TTC549 (cell line): ENCODE measurements around the gene ARHGEF25.
"Not testable (repeated sequence)": the region's sequence is repeated elsewhere in the genome, so short reads cannot be mapped to it uniquely, and the experiment has no call there.

Experiments used
- FAIRE-seq: peaks from 2 replicates; lab custom pipeline; 2012; peaks lifted over from hg19 to GRCh38; lab: Jason Lieb, UNC

ARHGEF25 gene

DNA sequence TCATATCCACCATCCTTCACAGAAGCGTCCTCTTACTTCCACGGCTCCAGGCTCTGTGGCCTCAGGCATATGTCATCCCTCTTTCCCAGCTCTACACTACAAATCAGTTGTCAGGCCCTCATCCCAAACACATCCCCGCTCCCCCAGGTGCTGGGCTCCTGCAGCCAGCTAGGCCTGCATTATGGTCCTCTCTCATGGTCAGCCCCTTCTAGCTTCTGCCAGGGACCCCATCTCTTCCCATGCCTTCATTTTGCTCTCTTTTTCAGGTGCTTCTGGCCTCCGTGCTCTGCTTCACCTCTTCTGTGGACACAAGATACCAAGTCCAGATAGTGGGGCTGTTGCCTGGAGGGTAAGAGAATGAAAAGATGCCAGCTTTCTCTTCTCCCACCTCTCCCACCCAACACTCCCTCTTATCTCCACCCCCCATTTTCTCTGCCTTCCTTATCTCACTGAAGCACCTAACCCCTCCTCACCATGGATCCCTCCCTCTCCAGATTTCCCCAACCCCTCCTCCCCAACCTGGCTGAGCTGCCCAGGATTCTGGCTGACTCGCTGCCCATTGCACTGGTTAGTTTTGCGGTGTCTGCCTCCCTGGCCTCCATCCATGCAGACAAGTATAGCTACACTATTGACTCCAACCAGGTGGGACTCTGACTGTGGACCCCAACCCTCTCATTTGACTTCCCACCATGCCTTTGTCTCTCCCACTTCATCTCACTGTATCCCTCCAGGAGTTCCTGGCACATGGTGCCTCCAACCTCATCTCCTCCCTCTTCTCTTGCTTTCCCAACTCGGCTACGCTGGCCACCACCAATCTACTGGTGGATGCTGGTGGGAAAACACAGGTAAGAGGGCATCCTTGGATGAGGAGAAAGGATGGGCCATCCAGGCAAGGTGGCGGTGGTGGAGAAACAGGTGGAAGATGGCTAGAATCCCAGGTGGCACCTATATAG lies 11.3 kb downstream of the ARHGEF25 start:
- no peak for FAIRE-seq

DNA sequence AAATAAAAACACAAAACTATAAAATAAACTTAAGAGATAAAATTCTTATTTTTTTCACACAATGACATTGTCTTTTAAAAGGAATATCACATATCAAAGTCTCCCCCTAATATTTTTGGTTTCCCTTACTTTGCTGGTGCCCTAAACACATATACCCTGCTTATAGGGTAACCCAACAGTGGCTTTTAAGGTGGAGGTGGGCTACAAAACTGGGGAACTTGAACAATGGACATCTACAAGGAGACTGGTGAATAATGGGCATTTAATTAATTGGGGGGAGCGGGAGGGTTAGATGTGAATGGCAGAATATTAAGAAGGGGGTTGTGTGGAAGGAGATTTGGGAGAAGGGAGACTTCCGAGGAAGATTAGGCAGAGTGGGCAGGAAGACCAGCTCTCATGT lies 12.2 kb downstream of the ARHGEF25 start:
- no peak for FAIRE-seq

DNA sequence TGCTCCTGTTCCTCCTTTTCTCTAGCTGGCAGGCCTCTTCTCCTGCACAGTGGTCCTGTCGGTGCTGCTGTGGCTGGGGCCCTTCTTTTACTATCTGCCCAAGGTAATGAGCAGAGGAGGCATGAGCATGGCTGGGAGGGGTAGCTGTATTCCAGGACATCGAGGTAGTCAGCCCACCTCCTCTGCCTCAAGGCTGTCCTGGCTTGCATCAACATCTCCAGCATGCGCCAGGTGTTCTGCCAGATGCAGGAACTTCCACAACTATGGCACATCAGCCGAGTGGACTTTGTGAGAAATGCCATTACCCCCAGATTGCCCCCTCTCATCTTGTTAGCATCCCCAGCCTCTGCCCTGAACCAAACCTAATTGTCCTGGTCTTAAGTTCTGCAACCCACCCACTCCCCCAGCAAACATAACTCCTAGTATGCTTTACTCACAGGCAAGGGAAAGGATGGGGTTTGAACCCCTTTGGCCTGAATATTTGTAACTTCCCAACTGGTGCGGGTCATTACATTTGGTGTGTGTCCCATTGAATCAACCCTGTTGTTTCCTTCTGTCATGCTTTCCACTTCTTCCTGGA lies 12.7 kb downstream of the ARHGEF25 start:
- no peak for FAIRE-seq

DNA sequence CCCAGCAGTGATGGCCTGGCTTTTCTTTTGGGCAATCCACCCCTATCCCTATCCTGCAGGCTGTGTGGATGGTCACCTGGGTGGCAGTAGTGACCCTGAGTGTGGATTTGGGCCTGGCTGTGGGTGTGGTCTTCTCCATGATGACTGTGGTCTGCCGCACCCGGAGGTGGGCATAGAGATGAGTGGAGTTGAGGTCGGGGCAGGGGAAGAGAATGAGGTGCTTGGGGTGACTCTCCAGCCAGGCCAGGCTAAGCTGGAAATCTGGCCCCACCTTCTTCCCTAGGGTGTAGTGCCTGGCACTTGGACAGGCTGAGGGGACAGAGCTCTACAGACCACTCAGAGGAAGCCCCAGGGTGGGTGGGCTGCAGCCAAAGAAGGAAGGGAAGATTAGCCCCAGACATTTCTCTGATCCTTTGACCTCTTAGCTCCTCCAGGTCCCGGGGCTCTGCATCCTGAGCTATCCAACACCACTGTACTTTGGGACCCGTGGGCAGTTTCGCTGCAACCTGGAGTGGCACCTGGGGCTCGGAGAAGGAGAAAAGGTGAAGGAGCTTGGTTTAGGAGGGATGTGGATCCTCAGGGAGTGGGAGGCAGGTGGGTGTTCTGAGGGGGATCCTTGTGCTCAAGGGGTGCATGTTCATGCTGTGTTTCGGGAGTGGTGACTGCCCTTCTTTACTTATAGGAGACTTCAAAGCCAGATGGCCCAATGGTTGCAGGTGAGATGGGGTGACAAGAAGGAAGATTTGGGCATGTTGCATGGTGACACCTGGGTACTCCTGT lies 13.4 kb downstream of the ARHGEF25 start:
- FAIRE-seq: no peak

DNA sequence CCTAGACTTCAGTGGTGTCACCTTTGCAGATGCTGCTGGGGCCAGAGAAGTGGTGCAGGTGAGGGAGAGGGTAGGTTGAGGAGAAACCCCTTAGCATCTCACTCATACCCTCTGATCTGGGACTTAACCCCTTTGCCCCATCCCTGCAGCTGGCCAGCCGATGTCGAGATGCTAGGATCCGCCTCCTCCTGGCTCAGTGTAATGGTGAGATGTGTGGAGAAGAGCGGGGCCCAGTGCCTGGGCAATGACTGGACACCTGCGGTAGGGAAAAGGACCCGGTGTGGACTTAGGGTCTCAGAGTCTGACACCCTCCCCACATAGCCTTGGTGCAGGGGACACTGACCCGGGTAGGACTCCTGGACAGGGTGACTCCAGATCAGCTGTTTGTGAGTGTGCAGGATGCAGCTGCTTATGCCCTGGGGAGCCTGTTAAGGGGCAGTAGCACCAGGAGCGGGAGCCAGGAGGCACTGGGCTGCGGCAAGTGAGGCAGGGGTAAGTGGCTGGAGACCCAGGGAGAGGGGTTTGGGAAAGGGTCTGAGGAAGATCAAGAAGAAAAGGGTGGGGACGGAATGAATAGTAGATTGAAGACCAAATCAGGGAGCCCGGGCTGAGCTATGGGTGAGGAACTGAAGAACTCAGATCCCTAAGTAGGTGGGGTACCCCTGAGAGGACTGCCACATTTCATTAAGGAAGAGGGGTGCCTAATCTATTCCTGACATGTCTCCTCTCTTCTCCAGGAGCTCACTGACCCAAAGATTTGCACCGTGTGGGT lies 14.2 kb downstream of the ARHGEF25 start:
- FAIRE-seq: no peak

DNA sequence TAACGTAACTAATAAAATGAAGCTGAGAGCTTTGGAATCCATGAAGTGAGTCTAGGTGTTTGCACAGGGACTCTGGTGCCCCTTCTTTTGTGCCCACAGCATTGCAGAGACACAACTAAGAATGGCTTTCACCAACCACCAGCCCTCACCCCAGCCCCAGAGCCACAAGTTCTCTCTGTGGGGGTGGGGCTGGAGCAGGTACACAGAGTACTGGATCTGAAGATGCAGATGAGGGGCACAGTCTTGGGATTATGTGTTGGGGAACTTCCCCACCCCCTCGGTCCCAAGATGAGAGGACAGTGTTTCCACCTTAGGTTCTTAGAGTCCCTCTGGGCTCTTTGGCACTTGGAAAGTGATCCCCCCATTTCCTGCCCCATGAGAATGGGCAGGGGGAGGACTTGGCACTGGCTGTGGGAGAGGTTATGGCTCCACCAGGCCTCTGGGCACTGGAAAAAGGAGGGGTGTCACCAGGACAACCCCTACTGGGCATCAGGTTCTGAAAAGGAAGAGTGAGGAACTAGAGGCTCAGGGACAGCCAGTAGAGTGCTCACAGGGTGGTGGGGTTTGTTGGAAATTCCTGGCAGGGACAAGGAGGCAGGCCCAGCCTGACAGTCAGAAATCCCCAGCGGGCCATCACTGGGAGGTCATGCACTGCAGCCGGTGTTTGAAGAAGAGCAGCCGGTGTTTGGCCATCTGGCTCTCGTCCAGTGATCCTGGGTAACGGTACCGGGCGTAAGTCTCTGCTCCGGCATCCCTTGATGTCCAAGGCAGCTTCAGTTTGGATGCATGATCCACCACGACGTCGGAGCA lies 15.1 kb downstream of the ARHGEF25 start:
- no peak for FAIRE-seq

DNA sequence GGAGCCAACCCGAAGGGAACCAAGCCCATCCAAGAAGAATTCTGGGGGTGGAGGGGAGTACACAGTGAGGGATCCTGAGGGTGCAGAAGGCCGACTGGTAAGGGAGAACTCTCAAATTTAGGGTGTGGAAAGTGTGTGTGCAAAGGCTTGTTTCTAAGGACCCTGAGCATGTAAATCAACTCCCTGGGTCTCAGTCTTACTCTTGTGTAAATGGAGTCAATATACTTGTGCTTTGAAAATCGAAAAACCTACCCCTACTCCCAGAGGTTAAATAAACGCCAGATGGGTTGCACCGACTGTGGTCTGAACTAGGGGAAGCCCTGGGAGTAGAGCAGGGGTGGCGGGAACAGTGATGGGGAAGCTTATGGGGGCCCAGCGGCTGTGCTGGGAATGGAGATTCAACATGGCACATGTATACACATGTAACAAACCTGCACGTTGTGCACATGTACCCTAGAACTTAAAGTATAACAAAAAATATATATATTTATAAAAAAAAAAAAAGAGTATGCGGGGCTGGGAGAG lies 15.7 kb downstream of the ARHGEF25 start:
- no peak for FAIRE-seq

DNA sequence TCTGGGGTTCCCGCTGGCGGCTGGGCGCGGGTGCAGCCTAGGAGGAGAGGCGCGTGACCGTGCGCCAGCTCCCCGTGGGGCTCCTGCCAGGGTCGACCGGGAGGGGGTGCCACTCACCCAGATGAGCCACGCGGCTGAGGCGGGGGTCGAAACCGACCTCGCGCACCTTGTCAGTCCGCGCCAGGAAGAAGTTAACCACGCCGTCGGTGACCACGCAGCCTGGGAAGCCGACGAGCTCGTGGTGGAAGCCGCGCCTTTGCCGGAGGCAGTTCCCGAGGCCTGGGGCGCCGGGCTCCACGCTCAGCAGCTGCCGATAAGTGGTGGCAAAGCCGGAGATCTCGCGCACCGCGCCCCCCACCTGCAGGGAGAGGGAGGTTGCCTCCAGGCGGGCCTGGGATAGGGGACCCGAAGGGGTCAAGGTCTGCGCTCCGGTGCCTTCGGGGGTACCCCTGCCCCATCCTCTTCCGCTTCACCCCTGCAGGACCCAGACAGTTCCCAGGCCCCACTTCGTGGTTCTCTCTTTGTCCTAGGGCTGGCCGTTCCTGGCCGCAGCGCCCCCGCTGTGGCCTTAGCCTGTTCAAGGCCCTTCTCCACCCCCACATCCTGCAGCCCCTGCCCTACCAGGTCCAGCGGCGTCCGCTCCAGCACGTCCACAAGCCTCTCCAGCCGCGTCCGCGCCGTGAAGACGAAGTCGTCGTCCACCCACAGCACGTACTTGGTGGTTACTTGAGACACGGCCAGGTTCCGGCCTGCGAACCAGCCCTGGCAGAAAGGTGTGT lies 16.5 kb downstream of the ARHGEF25 start:
- no peak for FAIRE-seq

DNA sequence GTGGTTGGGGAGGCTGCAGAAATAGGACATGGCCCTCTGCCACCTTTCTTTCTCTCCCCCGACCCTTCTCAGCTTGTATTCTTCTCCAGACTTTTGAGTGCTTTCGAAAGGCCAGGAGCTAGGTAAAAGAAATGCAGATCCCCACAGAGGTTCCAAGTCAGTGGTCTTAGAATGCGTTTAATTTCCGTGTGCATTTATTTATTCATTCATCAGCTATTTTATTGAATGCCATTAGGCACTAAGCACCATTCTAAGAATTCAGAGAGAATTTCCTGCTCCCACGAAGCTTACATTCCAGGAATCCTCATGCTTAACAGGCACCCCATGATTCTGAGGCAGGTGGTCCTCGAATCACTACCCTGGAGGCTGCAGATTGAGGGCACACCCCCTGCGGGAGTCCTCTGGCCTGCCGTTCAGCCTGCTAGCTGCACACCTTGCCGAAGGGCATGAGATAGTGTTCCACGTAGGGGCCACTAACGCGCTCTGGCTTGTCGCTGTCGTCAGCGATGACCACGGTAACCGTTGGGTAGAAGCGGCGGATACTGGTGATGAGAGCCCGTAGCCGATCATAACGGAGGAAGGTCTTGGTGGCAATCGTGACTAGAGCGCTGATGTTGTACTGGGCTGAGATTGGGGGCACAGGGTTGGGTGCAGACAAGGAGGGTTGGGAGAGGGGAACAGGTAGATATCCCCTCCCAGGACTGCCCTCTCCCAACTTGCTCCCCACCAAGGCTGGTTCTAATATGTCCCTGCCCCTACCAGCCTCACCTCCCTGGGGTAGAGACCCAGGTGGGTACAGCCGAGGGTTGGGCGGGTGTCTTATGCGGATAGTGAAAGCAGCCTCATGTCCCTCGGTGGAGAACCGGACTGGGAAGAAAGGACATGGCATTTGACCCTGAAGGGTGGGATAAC lies 17.3 kb downstream of the ARHGEF25 start:
- FAIRE-seq: no peak

DNA sequence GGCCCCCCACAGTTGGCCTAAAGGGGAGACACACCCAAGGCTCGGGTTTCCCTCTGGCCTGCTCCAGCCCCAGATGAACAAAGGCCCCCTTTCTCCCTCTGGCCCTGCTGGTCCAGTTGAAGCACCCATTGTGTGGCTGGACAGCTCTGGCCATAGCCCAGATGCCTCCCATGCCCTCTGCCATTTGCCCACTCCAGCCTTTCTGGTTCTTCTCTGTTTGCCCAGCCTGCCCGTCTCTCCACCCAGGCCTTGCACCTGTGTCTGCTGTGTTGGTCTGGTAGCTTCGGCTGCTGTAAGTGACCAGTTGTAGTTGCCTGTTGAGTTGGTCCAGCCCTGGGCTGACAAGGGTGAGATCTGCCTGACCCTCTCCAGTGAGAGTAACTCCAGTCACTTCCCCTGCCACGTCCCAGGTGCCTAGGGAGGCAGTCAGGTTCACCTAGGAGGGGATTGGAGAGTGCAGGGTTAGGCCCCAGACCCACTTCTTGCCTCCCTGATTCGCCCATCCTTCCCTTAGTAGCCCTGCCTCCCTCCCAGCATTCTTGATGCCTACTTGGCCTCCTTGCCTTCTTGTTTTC lies 18.7 kb downstream of the ARHGEF25 start:
- FAIRE-seq: no peak

DNA sequence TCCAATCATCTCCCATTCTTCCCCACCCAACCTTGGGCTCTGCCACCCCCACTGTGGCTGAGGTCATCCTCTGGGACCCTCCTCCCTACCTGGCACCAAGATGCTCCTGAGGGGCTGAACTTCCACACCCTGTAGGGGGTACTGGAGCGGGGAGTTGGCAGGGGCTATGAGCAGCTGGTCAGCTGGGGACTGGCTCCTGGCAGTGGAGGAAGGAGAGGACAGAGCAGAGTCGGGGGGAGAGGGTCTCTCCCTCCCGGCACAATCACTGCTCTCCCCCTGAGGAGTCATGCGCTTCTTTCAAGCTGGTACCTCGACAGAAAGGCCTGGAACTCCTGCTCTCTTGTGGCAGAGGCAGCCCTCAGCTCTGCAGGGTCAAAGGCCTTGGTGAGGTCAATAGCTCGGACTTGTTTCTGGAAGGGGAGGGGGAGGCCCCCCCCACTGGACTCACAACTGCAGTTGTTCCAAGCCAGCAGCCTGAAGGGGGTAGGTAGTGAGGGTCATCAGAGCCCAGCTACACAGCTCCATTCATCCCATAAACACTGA lies 19.7 kb downstream of the ARHGEF25 start:
- FAIRE-seq: no peak

DNA sequence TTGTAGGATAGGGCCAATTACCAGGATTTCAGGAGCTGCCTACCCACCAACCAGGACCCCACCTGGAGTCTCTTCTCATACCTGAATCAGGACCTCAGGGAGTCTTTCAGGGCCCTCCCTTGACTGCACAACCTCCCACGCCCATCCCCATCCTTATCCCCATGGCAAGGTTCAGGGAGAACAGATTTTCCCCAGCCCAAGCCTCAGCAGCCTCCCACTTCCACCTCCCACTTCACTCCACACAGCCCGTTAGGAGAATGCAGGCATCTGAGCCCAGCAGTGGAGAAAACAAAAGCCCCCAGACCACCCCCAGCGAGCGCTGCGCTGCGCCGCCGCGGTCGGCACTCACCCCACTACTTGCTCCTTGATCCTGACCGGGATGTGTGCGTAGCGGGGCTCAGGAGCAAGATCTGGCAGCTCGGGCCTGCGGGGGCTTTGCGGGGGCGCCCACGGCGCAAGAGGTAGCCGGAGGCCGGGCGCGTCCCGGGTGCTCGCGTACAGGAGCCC lies 20.4 kb downstream of the ARHGEF25 start:
- no peak for FAIRE-seq

DNA sequence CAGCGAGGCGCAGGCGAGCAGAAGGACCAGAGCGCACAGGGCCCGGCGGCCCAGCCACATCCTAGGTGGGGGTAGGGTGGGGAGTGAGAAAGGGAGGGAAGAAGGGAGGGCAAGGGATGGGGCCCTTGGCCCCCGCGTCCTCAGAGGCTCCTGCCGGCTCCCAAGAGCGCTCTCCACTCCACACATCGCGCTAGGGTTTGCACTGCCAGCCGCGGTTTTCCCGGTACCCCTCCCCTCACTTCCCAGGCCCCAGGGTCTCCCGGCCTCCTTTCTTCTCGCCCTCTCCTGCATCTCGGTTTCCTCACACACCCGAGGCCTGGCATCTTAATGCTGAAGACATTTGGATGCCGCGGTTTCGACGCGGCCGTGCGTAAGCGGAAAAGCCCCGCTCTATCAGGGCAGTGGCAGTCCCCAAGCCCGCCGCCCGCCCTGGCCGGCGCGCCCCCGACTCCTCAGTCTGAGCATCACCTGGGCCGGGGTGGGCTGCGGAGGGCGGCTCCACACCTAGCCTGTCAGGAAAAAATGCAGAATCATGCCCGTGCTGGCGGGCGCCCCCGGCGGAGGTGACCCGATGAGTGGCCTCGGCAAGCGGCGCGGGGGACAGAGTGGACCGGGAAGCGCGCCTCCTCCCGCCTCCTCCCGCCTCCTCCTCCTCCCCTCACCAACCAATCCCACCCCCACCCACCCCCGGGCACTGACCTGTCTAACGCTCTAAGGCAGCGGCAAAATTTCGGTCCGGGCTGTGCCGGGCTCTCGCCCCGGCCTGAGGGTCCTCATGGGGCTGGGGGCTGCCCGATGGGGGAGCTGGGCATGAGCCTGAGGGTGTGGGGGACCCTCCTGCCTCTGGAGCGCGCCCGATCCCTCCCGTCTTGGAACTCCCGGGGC lies 21.1 kb downstream of the ARHGEF25 start:
- FAIRE-seq: no peak

DNA sequence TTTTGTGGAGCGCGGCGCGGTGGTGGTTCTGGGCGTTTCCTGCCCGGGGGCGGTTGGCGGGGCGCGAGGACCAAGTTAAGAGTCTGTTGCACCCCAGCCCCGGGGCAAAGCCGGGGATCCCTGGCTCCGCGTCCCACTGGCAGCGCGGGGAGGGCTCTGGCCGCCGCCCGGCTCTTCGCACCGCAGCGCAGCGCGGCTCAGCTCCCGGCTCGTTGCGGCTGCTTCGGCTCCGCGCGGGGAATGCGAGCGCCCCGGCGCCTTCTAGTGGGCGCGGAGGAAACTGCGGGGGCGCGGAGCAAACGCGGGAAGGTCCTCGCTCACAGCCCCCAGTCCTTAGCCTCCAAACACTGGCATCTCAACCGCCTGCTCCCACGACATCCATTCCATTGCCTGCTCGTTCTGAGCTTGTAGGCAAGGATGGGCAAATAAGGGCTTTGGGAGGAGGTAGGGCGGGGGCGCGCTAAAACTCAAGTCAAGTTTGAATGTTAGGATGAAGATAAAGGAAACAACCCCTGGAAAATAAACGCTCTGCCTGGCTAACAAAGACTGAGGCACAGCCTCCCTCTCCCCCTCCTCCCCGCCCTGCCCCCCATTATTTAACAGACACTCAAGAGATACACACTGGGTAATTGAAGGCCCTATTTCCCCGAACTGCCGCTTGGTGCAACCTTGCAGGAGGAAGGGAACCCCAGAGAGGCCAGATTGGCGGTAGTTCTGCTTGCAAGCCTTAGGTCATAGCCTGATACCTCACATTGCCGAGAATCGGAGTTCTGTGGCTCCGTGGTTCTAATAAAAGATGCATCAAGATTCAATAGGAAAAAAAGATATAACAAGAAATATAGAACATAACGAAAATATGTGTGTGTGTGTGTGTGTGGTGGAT lies 22.0 kb downstream of the ARHGEF25 start, which contains the start of gene B4GALNT1:
B4GALNT1 (minus strand) TSS at position 244 of the 883 bp plus-strand sequence. CDS start 1,069 bp downstream, outside the sequence.
- FAIRE-seq: no peak

DNA sequence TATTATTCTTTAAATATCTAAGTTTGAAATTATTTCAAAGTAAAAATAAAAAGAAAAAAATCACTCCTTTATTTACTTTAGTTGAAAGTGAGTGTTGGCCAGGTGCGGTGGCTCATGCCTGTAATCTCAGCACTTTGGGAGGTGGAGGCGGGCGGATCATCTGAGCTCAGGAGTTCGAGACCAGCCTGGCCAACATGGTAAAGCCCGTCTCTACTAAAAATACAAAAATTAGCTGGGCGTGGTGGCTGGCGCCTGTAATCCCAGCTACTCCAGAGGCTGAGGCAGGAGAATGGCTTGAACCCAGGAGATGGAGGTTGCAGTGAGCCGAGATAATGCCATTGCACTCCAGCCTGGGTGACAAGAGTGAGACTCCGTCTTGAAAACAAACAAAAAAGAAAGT lies 25.5 kb downstream of the ARHGEF25 start:
- not testable (repeated sequence) for FAIRE-seq

DNA sequence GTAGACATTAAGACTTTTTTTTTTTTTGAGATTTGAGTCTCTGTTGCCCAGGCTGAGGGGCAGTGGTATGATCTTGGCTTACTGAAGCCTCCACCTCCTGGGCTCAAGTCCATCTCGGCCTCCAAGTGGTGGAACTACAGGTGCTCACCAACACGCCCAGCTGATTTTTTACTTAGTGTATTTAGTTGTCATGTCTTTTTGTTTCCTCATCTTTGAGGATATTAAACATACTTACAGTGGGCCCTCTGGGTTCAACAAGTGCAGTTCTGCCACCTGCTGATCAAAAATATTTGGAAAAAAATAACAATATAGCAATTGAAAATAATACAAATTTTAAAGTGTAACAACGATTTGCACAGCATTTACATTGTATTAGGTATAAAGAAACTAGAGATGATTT lies 26.1 kb downstream of the ARHGEF25 start:
- no peak for FAIRE-seq
